ENCODE measurements around the gene ZNF319.
A peak's percentile ranks its signal among the peaks of the same experiment; 100 is the strongest.

Gene ZNF319

DNA sequence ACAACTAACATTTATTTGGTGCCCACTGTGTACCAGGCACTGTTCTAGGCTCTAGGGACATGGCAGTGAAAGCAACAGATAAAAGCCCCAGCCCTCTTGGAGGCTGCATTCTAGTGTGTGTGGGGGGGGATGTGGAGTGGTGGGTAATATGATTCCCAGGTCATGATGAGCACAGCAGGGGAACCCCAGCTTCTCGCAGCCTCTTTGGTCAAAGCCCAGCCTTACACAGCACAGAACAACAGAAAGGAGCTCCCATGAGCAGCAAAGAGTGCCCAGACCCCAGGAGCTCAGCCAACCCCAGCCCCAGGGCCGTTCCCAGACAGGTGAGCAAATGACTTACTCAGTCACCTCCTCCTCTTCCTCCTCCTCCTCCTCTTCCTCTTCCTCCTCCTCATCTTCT lies 51.5 kb downstream of the ZNF319 start:
- DNase-seq (ENCODE audit: low read depth): no peak
- no peak overlapping the region for H3K4me3 ChIP-seq (replicated peaks; ENCODE audit: low read depth, low read length)
- TF ChIP-seq, protein P1, sequence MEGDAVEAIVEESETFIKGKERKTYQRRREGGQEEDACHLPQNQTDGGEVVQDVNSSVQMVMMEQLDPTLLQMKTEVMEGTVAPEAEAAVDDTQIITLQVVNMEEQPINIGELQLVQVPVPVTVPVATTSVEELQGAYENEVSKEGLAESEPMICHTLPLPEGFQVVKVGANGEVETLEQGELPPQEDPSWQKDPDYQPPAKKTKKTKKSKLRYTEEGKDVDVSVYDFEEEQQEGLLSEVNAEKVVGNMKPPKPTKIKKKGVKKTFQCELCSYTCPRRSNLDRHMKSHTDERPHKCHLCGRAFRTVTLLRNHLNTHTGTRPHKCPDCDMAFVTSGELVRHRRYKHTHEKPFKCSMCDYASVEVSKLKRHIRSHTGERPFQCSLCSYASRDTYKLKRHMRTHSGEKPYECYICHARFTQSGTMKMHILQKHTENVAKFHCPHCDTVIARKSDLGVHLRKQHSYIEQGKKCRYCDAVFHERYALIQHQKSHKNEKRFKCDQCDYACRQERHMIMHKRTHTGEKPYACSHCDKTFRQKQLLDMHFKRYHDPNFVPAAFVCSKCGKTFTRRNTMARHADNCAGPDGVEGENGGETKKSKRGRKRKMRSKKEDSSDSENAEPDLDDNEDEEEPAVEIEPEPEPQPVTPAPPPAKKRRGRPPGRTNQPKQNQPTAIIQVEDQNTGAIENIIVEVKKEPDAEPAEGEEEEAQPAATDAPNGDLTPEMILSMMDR (IDR thresholded peaks at IDR 0.05; ENCODE audit: low read length, missing control alignments): no peak

- DNase-seq (ENCODE audit: low read depth): no peak
- TF ChIP-seq, protein P1 (IDR thresholded peaks at IDR 0.05; ENCODE audit: low read length, missing control alignments): no peak
- no peak overlapping the region for H3K4me3 ChIP-seq (replicated peaks; ENCODE audit: low read depth, low read length)
Measured at GRCh38 chr16:57948027-57948426, 52.4 kb downstream of the ZNF319 start.

DNA sequence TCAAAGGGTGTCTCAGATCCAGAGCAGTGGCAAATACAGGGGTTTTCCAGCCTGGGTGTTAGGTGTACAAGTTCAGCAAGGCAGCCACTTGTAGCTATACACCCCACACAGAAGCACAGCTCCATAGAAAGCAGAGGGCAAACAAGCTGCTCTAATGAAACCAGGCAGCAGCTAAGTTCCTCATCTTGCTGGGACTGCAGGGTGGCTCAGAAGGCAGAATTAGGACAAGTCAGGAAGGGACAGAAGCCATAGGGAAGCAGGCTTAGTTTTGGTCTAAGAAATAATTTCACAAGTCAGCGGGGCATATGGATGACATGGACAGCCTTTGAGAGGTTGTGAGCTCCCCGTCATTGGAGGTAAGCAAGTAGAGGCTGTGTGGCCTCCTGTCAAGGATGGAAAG lies 53.2 kb downstream of the ZNF319 start:
- DNase-seq (ENCODE audit: low read depth): no peak
- TF ChIP-seq, protein P1 (IDR thresholded peaks at IDR 0.05; ENCODE audit: low read length, missing control alignments): no peak
- H3K4me3 ChIP-seq (replicated peaks; ENCODE audit: low read depth, low read length): no peak overlapping the region

DNA sequence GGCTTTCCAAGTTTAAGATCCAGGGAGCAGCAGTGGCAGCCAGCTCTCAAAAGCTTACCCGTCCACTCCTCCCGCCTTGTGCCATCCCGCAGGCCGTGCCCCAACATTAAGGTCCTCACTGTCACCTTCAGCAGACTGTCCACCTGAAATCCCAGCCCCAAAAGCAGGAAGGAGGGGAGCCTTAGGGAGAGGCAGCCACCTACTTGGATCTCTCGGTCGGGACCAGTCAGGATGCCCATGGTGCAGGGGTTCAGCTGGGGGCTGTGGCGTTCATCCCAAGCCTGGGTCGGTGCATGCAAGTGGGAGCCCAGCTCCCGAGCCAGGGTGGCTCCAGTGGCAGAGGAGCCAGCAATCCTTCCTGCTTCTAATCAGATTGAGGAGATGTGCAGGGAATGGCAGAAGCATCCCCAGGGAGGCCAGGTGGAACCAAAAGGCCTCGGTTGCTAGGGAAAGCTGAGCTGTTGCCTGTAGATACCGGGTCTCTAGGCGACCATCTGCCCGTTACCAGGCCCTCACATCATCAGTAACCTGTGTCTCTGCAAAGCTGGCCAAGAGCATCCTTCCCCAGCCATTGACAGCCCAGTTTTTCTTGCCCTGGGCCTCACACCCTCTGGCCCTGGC lies 54.2 kb downstream of the ZNF319 start:
- TF ChIP-seq, protein P1 (IDR thresholded peaks at IDR 0.05; ENCODE audit: low read length, missing control alignments): no peak
- no peak overlapping the region for H3K4me3 ChIP-seq (replicated peaks; ENCODE audit: low read depth, low read length)
- DNase-seq (ENCODE audit: low read depth): no peak

- peak; percentile 25 for DNase-seq (ENCODE audit: low read depth)
- H3K4me3 ChIP-seq (replicated peaks; ENCODE audit: low read depth, low read length): no peak overlapping the region
- TF ChIP-seq, protein P1 (IDR thresholded peaks at IDR 0.05; ENCODE audit: low read length, missing control alignments): peak; percentile 33
Measured at GRCh38 chr16:57945740-57946138, 54.7 kb downstream of the ZNF319 start.

DNA sequence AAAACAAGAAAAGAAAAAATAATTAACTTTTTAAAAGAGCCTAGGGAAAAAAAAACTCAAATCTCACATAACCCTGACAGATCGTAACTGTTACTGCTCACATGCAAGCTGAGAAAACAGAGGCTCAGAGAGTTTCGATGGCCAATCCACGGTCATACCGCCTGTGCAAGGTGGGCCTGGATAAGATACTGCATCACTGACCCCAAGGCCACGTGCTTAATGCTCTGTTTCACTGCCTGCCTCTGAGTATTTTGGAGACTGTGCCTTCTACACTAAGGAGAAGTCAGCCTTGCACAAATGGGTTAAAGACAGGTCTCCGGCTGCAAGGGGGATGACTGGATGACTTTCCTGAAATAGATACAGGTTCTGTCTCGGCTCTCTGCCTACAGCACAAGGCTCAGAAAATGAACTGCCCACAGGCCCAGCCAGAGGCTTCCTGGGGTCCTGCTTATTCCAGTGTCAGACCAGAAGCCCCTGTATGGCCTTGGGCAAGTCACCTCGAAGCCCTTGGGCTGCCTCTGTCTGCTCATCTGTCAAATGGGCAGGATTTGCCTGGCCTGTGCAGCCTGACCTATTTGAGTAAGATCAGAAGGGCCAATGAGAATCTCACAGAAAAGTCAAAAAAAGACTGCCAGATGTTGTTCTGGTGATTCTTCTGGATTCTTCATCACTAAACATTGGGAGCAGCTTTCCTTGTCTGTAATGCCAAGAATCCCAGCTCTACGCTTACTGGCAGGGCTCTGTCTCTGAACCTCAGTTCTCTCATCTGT lies 55.3 kb downstream of the ZNF319 start:
- TF ChIP-seq, protein P1 (IDR thresholded peaks at IDR 0.05; ENCODE audit: low read length, missing control alignments): no peak
- no peak overlapping the region for H3K4me3 ChIP-seq (replicated peaks; ENCODE audit: low read depth, low read length)
- DNase-seq (ENCODE audit: low read depth): no peak
